GM23338 (cell line): ENCODE data around the gene MRC2. TPM values are rescaled to one million over a fixed set of nuclear protein-coding genes. Genes with fewer than 3 reads are reported as not detected.

ENCODE experiments used
- ATAC-seq: fragments of 200-7000 bp; cut with Tn5 transposase; 3 replicates; pipeline ENCODE4 v1.9.1; 2020
- DNase-seq: peaks from one replicate; pipeline ENCODE4 v3.0.0-alpha.2; 2015; ENCODE audit warnings: low spot score
- H2AFZ ChIP-seq: fragments of 200-600 bp; sonication (generic); 2 replicates; pipeline ENCODE4 v1.8.0; 2016; ENCODE audit warnings: antibody characterized with exemption, mild to moderate bottlenecking, moderate library complexity
- H3F3A ChIP-seq: fragments of 200-600 bp; sonication (generic); replicated peaks from 2 replicates; pipeline ENCODE4 v1.8.0; 2017; ENCODE audit warnings: antibody characterized with exemption, mixed run types, low read depth
- H3K27ac ChIP-seq: fragments of 200-600 bp; sonication (generic); 2 replicates; pipeline ENCODE4 v1.6.1; 2016; ENCODE audit warnings: low read depth
- H3K27me3 ChIP-seq: fragments of 200-600 bp; sonication (generic); 2 replicates; pipeline ENCODE4 v1.8.0; 2016; ENCODE audit warnings: mild to moderate bottlenecking, mixed run types, moderate library complexity; ENCODE audit not compliant: insufficient read depth
- H3K36me3 ChIP-seq: fragments of 200-600 bp; sonication (generic); 2 replicates; pipeline ENCODE4 v1.8.0; 2016; ENCODE audit warnings: mild to moderate bottlenecking; ENCODE audit not compliant: insufficient read depth
- H3K4me1 ChIP-seq: fragments of 200-600 bp; sonication (generic); 2 replicates; pipeline ENCODE4 v1.8.0; 2016; ENCODE audit warnings: mild to moderate bottlenecking, moderate library complexity; ENCODE audit not compliant: insufficient read depth
- H3K4me2 ChIP-seq: fragments of 200-600 bp; sonication (generic); 2 replicates; pipeline ENCODE4 v1.7.1; 2017; ENCODE audit warnings: mixed run types
- H3K4me3 ChIP-seq: fragments of 200-600 bp; sonication (generic); 2 replicates; pipeline ENCODE4 v1.6.1; 2016; ENCODE audit warnings: mixed run types
- H3K79me2 ChIP-seq: fragments of 200-600 bp; sonication (generic); replicated peaks from 2 replicates; pipeline ENCODE4 v1.8.0; 2017; ENCODE audit warnings: mild to moderate bottlenecking; ENCODE audit not compliant: insufficient read depth
- H3K9me2 ChIP-seq: fragments of 200-600 bp; sonication (generic); 2 replicates; pipeline ENCODE4 v1.8.0; 2017; ENCODE audit not compliant: insufficient read depth
- H4K20me1 ChIP-seq: fragments of 200-600 bp; sonication (generic); replicated peaks from 2 replicates; pipeline ENCODE4 v1.8.0; 2017; ENCODE audit warnings: mild to moderate bottlenecking; ENCODE audit not compliant: insufficient read depth
- H3K27ac Mint-ChIP-seq: 2 replicates; pipeline ENCODE4 v1.8.0; 2020; ENCODE audit warnings: inconsistent platforms, mild to moderate bottlenecking, moderate library complexity, mixed read lengths
- H3K27me3 Mint-ChIP-seq: 3 replicates; pipeline ENCODE4 v1.8.0; 2022; ENCODE audit warnings: low read depth, mild to moderate bottlenecking, moderate library complexity, mixed read lengths, inconsistent platforms; ENCODE audit not compliant: insufficient read depth, poor library complexity
- H3K36me3 Mint-ChIP-seq: 3 replicates; pipeline ENCODE4 v1.8.0; 2021; ENCODE audit warnings: low read depth, mild to moderate bottlenecking, inconsistent platforms, moderate library complexity, mixed read lengths
- H3K4me1 Mint-ChIP-seq: 3 replicates; pipeline ENCODE4 v1.8.0; 2020; ENCODE audit warnings: mild to moderate bottlenecking, inconsistent platforms, mixed read lengths
- H3K4me3 Mint-ChIP-seq: 3 replicates; pipeline ENCODE4 v1.8.0; 2021; ENCODE audit warnings: moderate library complexity, mild to moderate bottlenecking, inconsistent platforms, mixed read lengths
- H3K9me3 Mint-ChIP-seq: 3 replicates; pipeline ENCODE4 v1.8.0; 2020; ENCODE audit warnings: moderate library complexity, mild to moderate bottlenecking, inconsistent platforms, mixed read lengths
- CREB1 ChIP-seq: fragments of 250-450 bp; sonication (Bioruptor Pico); IDR thresholded peaks from 2 replicates; pipeline ENCODE4 v1.5.0; 2020; ENCODE audit warnings: low read depth, mild to moderate bottlenecking, moderate library complexity
- NANOG ChIP-seq: IDR thresholded peaks from 2 replicates; pipeline ENCODE4 v1.6.1; 2016; ENCODE audit warnings: antibody characterized with exemption, borderline replicate concordance
- POLR2AphosphoS5 ChIP-seq: IDR thresholded peaks from 2 replicates; pipeline ENCODE4 v1.6.1; 2016; ENCODE audit warnings: antibody characterized with exemption, low read depth
- STAT1 ChIP-seq: IDR thresholded peaks from one replicate; pipeline ENCODE4 v1.6.1; 2016; ENCODE audit warnings: antibody characterized with exemption; ENCODE audit not compliant: unreplicated experiment
- ZNF114 ChIP-seq: fragments of 250-450 bp; sonication (Bioruptor Pico); IDR thresholded peaks from 2 replicates; pipeline ENCODE4 v1.5.0; 2020; ENCODE audit warnings: mild to moderate bottlenecking, moderate library complexity
- long read RNA-seq: library from polyadenylated mRNA; unstranded; transcript quantifications from one replicate; pipeline ENCODE4 v2.0.0, GENCODE V29; 2020; ENCODE audit not compliant: unreplicated experiment
- polyA plus RNA-seq: library from polyadenylated mRNA; unstranded; fragments of >200 nt; fragmentation: Nextera tagmentation; extraction: Ambion mirVana; gene quantifications from 2 replicates; pipeline ENCODE4 v1.2.1, GENCODE V29; 2016
- total RNA-seq: library from RNA; depleted of rRNA; stranded (reverse); fragments of >200 nt; shearing (Covaris generic); gene quantifications from 2 replicates; pipeline ENCODE4 v1.2.3, GENCODE V29; 2014; rRNA removed
- TF ChIP-seq, protein P1 (sequence below): IDR thresholded peaks from one replicate; pipeline ENCODE4 v1.6.1; 2018; ENCODE audit warnings: antibody characterized with exemption; ENCODE audit not compliant: unreplicated experiment

MRC2 gene, protein sequence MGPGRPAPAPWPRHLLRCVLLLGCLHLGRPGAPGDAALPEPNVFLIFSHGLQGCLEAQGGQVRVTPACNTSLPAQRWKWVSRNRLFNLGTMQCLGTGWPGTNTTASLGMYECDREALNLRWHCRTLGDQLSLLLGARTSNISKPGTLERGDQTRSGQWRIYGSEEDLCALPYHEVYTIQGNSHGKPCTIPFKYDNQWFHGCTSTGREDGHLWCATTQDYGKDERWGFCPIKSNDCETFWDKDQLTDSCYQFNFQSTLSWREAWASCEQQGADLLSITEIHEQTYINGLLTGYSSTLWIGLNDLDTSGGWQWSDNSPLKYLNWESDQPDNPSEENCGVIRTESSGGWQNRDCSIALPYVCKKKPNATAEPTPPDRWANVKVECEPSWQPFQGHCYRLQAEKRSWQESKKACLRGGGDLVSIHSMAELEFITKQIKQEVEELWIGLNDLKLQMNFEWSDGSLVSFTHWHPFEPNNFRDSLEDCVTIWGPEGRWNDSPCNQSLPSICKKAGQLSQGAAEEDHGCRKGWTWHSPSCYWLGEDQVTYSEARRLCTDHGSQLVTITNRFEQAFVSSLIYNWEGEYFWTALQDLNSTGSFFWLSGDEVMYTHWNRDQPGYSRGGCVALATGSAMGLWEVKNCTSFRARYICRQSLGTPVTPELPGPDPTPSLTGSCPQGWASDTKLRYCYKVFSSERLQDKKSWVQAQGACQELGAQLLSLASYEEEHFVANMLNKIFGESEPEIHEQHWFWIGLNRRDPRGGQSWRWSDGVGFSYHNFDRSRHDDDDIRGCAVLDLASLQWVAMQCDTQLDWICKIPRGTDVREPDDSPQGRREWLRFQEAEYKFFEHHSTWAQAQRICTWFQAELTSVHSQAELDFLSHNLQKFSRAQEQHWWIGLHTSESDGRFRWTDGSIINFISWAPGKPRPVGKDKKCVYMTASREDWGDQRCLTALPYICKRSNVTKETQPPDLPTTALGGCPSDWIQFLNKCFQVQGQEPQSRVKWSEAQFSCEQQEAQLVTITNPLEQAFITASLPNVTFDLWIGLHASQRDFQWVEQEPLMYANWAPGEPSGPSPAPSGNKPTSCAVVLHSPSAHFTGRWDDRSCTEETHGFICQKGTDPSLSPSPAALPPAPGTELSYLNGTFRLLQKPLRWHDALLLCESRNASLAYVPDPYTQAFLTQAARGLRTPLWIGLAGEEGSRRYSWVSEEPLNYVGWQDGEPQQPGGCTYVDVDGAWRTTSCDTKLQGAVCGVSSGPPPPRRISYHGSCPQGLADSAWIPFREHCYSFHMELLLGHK (N-terminal part only)
- total RNA-seq (29.4 and 38.6 TPM in 2 replicates), polyA plus RNA-seq (8.0 and 8.3 TPM in 2 replicates)
- long read RNA-seq, partial matches to known transcripts, result 3 of 3 reads
- long read RNA-seq, other reads (novel, unspliced or antisense), result 0 of 3 reads

DNA sequence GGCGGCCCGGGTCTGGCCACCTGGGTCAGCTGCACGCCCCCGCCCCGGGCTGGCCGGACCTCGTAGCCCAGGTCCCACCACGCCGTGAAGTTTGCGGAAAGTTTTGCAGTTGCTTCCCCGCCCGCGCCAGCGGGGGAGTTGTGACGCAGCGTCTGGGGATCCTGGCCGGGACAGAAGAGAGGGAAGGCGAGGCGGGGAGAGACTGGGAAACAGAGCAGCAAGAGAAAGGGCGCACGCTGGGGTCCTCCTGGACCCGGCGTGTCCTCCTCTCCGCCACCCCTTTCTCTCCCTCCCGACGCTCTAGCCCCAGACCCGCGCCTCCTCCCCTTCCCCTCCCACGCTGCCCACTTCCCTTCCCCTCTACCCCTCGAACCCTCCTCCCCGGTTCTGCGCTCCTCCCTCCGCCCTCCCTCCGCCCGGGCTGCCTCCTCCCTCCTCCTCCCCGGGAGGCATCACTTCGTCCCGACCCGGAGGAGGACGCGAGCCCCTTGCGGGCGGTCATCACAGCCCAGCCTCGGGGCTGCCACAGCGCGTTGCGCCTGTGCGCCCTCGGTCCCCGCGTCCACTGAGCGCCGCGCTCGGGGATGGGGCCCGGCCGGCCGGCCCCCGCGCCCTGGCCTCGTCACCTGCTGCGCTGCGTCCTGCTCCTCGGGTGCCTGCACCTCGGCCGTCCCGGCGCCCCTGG is at the start of gene MRC2:
Gene MRC2, plus strand, starts transcription at position 452 of the 685 bp plus-strand sequence. Its CDS starts 133 bp downstream, at position 585.
- Mint-ChIP-seq H3K9me3 (no peaks in the 10 kb centered on the region; the same call in 2 of the 3 replicates), H3K4me1 (peaks cover 36% of the 10 kb centered on the region), H3K27me3 (peaks cover 26% of the 10 kb centered on the region), H3K27ac (peak within 1 kb of the TSS; percentile 46; the same call in 1 of the 2 replicates), H3K4me3 (peak within 1 kb of the TSS; percentile 88), H3K36me3 (no peaks in the 10 kb centered on the region)
- Histone ChIP-seq H3K27me3 (no peaks in the 10 kb centered on the region), H3K36me3 (no peaks in the 10 kb centered on the region), H3K79me2 (peaks cover 41% of the 10 kb centered on the region), H4K20me1 (no peaks in the 10 kb centered on the region), H3K4me1 (peaks cover 30% of the 10 kb centered on the region), H3K4me2 (peak within 1 kb of the TSS; percentile 100), H2AFZ (peak within 1 kb of the TSS; percentile 94), H3F3A (no peaks in the 10 kb centered on the region), H3K4me3 (peak within 1 kb of the TSS; percentile 92), H3K9me2 (no peaks in the 10 kb centered on the region), H3K27ac (0 out of 2 replicates have a peak within 1 kb of the TSS, but pooled peaks have one; percentile 69)
- DNase-seq (peak; percentile 89), ATAC-seq (peak; percentile 61)
- TF ChIP-seq STAT1 (no peak), CREB1 (CRISPR knock-in tag) (peak; percentile 29; the same call in 1 of the 2 replicates), ZNF114 (CRISPR knock-in tag) (no peak), NANOG (no peak), POLR2AphosphoS5 (peak; percentile 22; the same call in 1 of the 2 replicates)
- TF ChIP-seq, protein P1, sequence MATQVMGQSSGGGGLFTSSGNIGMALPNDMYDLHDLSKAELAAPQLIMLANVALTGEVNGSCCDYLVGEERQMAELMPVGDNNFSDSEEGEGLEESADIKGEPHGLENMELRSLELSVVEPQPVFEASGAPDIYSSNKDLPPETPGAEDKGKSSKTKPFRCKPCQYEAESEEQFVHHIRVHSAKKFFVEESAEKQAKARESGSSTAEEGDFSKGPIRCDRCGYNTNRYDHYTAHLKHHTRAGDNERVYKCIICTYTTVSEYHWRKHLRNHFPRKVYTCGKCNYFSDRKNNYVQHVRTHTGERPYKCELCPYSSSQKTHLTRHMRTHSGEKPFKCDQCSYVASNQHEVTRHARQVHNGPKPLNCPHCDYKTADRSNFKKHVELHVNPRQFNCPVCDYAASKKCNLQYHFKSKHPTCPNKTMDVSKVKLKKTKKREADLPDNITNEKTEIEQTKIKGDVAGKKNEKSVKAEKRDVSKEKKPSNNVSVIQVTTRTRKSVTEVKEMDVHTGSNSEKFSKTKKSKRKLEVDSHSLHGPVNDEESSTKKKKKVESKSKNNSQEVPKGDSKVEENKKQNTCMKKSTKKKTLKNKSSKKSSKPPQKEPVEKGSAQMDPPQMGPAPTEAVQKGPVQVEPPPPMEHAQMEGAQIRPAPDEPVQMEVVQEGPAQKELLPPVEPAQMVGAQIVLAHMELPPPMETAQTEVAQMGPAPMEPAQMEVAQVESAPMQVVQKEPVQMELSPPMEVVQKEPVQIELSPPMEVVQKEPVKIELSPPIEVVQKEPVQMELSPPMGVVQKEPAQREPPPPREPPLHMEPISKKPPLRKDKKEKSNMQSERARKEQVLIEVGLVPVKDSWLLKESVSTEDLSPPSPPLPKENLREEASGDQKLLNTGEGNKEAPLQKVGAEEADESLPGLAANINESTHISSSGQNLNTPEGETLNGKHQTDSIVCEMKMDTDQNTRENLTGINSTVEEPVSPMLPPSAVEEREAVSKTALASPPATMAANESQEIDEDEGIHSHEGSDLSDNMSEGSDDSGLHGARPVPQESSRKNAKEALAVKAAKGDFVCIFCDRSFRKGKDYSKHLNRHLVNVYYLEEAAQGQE, result no peak
